SK-N-SH treated with all-trans-retinoic acid at 6 μM for 48 hours (cell line): ENCODE measurements around the gene PTPRN2.

Source experiments
- ATAC-seq: fragments of 200-7000 bp; cut with Tn5 transposase; 3 replicates; pipeline ENCODE4 v1.9.1; 2020; ENCODE audit warnings: mild to moderate bottlenecking, moderate library complexity
- ARNTL ChIP-seq: fragments of 450-650 bp; formaldehyde crosslinking; IDR thresholded peaks from 2 replicates; pipeline ENCODE4 v1.5.0; 2020; ENCODE audit warnings: low read depth, mild to moderate bottlenecking, moderate library complexity, borderline replicate concordance
- BACH2 ChIP-seq: fragments of 250-450 bp; sonication (Bioruptor Pico); IDR thresholded peaks from 2 replicates; pipeline ENCODE4 v1.9.0; 2021; ENCODE audit warnings: mild to moderate bottlenecking, borderline replicate concordance
- CSDC2 ChIP-seq: fragments of 250-450 bp; sonication (Bioruptor Pico); IDR thresholded peaks from 2 replicates; pipeline ENCODE4 v1.5.0; 2020; ENCODE audit warnings: mild to moderate bottlenecking, moderate library complexity
- CSRNP3 ChIP-seq: fragments of 250-450 bp; sonication (Bioruptor Pico); IDR thresholded peaks from 2 replicates; pipeline ENCODE4 v1.5.1; 2021; ENCODE audit warnings: mild to moderate bottlenecking, moderate library complexity
- ESRRG ChIP-seq: fragments of 250-450 bp; sonication (Bioruptor Pico); IDR thresholded peaks from 2 replicates; pipeline ENCODE4 v1.6.1; 2021; ENCODE audit warnings: mild to moderate bottlenecking
- ISL1 ChIP-seq: fragments of 250-450 bp; sonication (Bioruptor Pico); IDR thresholded peaks from 2 replicates; pipeline ENCODE4 v2.1.2; 2022; ENCODE audit warnings: mild to moderate bottlenecking, moderate library complexity
- OSR1 ChIP-seq: fragments of 250-450 bp; sonication (Bioruptor Pico); IDR thresholded peaks from 2 replicates; pipeline ENCODE4 v1.8.0; 2022; ENCODE audit warnings: moderate library complexity, mild to moderate bottlenecking, inconsistent platforms
- PPARA ChIP-seq: fragments of 250-450 bp; sonication (Bioruptor Pico); IDR thresholded peaks from 2 replicates; pipeline ENCODE4 v1.5.0; 2020; ENCODE audit warnings: mild to moderate bottlenecking, borderline replicate concordance
- SNAI2 ChIP-seq: fragments of 250-450 bp; sonication (Bioruptor Pico); IDR thresholded peaks from 2 replicates; pipeline ENCODE4 v1.5.0; 2020; ENCODE audit warnings: mild to moderate bottlenecking, moderate library complexity
- TCF4 ChIP-seq: fragments of 250-450 bp; sonication (Bioruptor Pico); IDR thresholded peaks from 2 replicates; pipeline ENCODE4 v1.8.0; 2021; ENCODE audit warnings: mild to moderate bottlenecking, moderate library complexity, borderline replicate concordance
- TSHZ2 ChIP-seq: fragments of 250-450 bp; sonication (Bioruptor Pico); IDR thresholded peaks from 2 replicates; pipeline ENCODE4 v1.5.0; 2020; ENCODE audit warnings: mild to moderate bottlenecking, moderate library complexity
- ZC3H10 ChIP-seq: fragments of 250-450 bp; sonication (Bioruptor Pico); IDR thresholded peaks from 2 replicates; pipeline ENCODE4 v1.5.1; 2021; ENCODE audit warnings: mild to moderate bottlenecking, moderate library complexity
- ZFP3 ChIP-seq: fragments of 250-450 bp; sonication (Bioruptor Pico); IDR thresholded peaks from 2 replicates; pipeline ENCODE4 v1.5.0; 2020; ENCODE audit warnings: mild to moderate bottlenecking, moderate library complexity
- ZNF565 ChIP-seq: fragments of 450-650 bp; formaldehyde crosslinking; conservative IDR thresholded peaks from 2 replicates; pipeline ENCODE4 v1.5.0; 2020; ENCODE audit warnings: low read depth, mild to moderate bottlenecking, moderate library complexity
- ZNF70 ChIP-seq: fragments of 450-650 bp; formaldehyde crosslinking; IDR thresholded peaks from 2 replicates; pipeline ENCODE4 v1.5.0; 2020; ENCODE audit warnings: mild to moderate bottlenecking, moderate library complexity
- ZNF8 ChIP-seq: fragments of 450-650 bp; formaldehyde crosslinking; IDR thresholded peaks from 2 replicates; pipeline ENCODE4 v1.5.0; 2020; ENCODE audit warnings: mild to moderate bottlenecking, moderate library complexity
- TF ChIP-seq, protein P1 (sequence below): fragments of 250-450 bp; sonication (Bioruptor Pico); IDR thresholded peaks from 2 replicates; pipeline ENCODE4 v1.8.0; 2020; ENCODE audit warnings: mild to moderate bottlenecking, moderate library complexity, borderline replicate concordance
- TF ChIP-seq, protein P2 (sequence below): fragments of 250-450 bp; sonication (Bioruptor Pico); IDR thresholded peaks from 2 replicates; pipeline ENCODE4 v1.5.1; 2020; ENCODE audit warnings: low read depth, mild to moderate bottlenecking, moderate library complexity

PTPRN2 gene

DNA sequence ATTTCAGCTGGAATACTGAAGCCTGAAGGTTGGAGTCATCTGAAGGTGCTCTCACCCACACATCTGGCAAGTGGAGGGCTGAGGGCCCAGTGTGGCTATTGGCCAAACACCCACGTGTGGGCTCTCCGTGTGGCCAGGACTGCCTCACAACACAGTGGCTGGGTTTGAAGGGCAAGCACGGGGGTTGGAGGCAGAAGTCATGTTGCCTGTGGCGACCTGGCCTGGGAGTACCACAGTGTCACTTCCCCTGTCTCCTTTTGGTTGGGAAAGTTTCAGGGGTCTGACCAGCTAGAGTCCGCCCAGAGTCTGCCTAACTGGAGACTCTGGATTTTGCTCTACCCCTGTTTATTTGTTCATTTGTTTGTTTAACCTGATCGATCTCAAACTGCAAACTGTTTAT is 1081.4 kb downstream of the PTPRN2 start (continued):
- no peak for TF ChIP-seq TSHZ2 (CRISPR knock-in tag)
- TF ChIP-seq, protein P1, sequence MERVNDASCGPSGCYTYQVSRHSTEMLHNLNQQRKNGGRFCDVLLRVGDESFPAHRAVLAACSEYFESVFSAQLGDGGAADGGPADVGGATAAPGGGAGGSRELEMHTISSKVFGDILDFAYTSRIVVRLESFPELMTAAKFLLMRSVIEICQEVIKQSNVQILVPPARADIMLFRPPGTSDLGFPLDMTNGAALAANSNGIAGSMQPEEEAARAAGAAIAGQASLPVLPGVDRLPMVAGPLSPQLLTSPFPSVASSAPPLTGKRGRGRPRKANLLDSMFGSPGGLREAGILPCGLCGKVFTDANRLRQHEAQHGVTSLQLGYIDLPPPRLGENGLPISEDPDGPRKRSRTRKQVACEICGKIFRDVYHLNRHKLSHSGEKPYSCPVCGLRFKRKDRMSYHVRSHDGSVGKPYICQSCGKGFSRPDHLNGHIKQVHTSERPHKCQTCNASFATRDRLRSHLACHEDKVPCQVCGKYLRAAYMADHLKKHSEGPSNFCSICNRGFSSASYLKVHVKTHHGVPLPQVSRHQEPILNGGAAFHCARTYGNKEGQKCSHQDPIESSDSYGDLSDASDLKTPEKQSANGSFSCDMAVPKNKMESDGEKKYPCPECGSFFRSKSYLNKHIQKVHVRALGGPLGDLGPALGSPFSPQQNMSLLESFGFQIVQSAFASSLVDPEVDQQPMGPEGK: no peak
- no peak for TF ChIP-seq ZNF70 (CRISPR knock-in tag)
- TF ChIP-seq ARNTL (CRISPR knock-in tag): no peak
- TF ChIP-seq, all 23 proteins: peak for 0

DNA sequence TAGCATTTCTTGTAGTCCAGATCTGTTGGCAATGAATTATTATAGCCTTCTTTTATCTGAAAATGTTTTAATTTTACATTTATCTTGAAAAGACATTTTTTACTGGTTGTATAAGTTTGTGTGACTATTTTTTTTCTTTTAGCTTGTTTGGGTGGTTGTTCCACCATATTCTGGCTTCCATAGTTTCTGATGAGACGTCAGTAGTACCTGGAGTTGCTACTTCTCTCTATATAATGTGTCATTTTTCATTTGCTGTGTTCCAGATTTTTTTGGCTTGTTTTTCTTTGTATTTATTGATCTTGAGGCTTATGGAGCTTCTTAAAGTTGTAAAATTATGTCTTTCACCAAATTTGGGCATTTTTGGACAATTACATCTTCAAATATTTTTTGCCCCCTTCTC is 1082.0 kb downstream of the PTPRN2 start:
- no peak for ATAC-seq
- TF ChIP-seq SNAI2 (CRISPR knock-in tag): no peak
- TF ChIP-seq, protein P2, sequence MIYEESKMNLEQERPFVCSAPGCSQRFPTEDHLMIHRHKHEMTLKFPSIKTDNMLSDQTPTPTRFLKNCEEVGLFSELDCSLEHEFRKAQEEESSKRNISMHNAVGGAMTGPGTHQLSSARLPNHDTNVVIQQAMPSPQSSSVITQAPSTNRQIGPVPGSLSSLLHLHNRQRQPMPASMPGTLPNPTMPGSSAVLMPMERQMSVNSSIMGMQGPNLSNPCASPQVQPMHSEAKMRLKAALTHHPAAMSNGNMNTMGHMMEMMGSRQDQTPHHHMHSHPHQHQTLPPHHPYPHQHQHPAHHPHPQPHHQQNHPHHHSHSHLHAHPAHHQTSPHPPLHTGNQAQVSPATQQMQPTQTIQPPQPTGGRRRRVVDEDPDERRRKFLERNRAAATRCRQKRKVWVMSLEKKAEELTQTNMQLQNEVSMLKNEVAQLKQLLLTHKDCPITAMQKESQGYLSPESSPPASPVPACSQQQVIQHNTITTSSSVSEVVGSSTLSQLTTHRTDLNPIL (CRISPR knock-in tag): no peak
- TF ChIP-seq, all 23 proteins: peak for 0

- no peak for ATAC-seq
- TF ChIP-seq, protein P2 (CRISPR knock-in tag): no peak
- TF ChIP-seq ARNTL (CRISPR knock-in tag): no peak
- TF ChIP-seq ISL1 (CRISPR knock-in tag): no peak
- TF ChIP-seq ZNF8: no peak
- TF ChIP-seq CSRNP3: no peak
- TF ChIP-seq ZFP3: no peak
- TF ChIP-seq, all 23 proteins: peak for 0
Observed at GRCh38 chr7:157503229-157503628, 1084.4 kb downstream of the PTPRN2 start.

DNA sequence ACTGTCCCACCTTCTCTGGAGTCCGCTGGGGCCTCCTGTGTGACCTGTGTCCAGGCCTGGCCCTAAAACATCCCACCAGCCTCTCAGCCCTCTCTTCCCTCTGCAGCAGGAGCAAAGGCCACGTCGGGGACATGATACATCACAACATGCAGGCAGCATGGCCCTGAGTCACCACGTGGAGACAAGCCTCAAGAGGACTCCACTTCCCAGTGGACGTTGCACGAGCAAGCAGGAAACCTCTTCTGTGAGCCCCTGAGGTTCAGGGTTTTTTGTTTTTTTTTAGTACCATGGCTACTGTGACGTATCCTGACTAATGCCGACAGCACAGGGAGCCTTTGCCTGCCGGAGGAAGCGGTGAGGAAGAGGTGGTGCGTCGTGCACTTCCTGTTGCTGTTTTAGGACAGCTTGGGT is 1084.9 kb downstream of the PTPRN2 start:
- no peak for ATAC-seq
- TF ChIP-seq PPARA (no peak), ZNF565 (CRISPR knock-in tag) (no peak), CSDC2 (CRISPR knock-in tag) (no peak), SNAI2 (CRISPR knock-in tag) (no peak), BACH2 (CRISPR knock-in tag) (no peak), ISL1 (CRISPR knock-in tag) (no peak), ZNF70 (CRISPR knock-in tag) (no peak), OSR1 (CRISPR knock-in tag) (no peak), CSRNP3 (no peak), ZC3H10 (no peak), TSHZ2 (CRISPR knock-in tag) (no peak), ESRRG (no peak), TCF4 (CRISPR knock-in tag) (no peak)
- TF ChIP-seq, protein P2 (CRISPR knock-in tag): no peak
- TF ChIP-seq, protein P1: no peak
